ENCODE measurements around the gene MUC5AC. TPM values are rescaled to one million over a fixed set of nuclear protein-coding genes. Genes with fewer than 3 reads are reported as not detected.
"Not testable (repeated sequence)": the region's sequence is repeated elsewhere in the genome, so short reads cannot be mapped to it uniquely, and the experiment has no call there.

Gene MUC5AC
- polyA plus RNA-seq, 1 donor (not counting 4 experiments of a cell fraction or from before 2014, with no cell fraction given), result not detected

GRCh38 chr11:1153951-1154493 lies 3.7 kb upstream of the MUC5AC start:
- H3K9me3 ChIP-seq (ENCODE audit: control insufficient read depth, low read depth, low read length), result no peaks in the 10 kb centered on the region
- DNase-seq (ENCODE audit: low read depth, low spot score) (no peak), FAIRE-seq (no peak)
- H3K36me3 ChIP-seq (ENCODE audit: control insufficient read depth in 2 of 2, extremely low read depth in 1 of 2, insufficient read depth in 2 of 2, low read length in 2 of 2), result no peaks in the 10 kb centered on the region
- H3K9me1 ChIP-seq (ENCODE audit: control insufficient read depth, extremely low read depth, insufficient read depth, low read length), result no peaks in the 10 kb centered on the region
- no peak overlapping the region for H3K4me2 ChIP-seq (ENCODE audit: control insufficient read depth, extremely low read depth, insufficient read depth, low read depth, low read length)
- no peaks in the 10 kb centered on the region for H3K4me1 ChIP-seq (ENCODE audit: control insufficient read depth, extremely low read depth, insufficient read depth, low read length)
- H3K9ac ChIP-seq (ENCODE audit: control insufficient read depth, extremely low read depth, insufficient read depth, low read length), result no peak overlapping the region
- dilution Hi-C loops (cut with MboI; ENCODE audit: extremely low pct_ligation_motif_present, low sequenced_read_pairs), result no loop called here
- H3K27me3 ChIP-seq (ENCODE audit: control insufficient read depth, extremely low read depth, insufficient read depth, low read length), result no peaks in the 10 kb centered on the region
- no peak overlapping the region for H3K27ac ChIP-seq (ENCODE audit: control insufficient read depth, insufficient read depth, low read length)
- no peak for TF ChIP-seq CTCF (optimal IDR thresholded peaks at IDR 0.05 in 1 of 3, IDR thresholded peaks at IDR 0.05 in 1 of 3, conservative IDR thresholded peaks at IDR 0.05 in 1 of 3; ENCODE audit: extremely low read depth in 1 of 3, insufficient read depth in 2 of 3, low read length in 3 of 3)
- no peak for TF ChIP-seq EZH2 (IDR thresholded peaks at IDR 0.05; ENCODE audit: low read length)
- H3K79me2 ChIP-seq (ENCODE audit: control insufficient read depth, insufficient read depth, low read length), result no peaks in the 10 kb centered on the region
- H2AFZ ChIP-seq (ENCODE audit: control insufficient read depth, low read length), result no peak overlapping the region
- no peak overlapping the region for H3K4me3 ChIP-seq (ENCODE audit: control insufficient read depth in 2 of 3, extremely low read depth in 1 of 3, insufficient read depth in 2 of 3, low read depth in 1 of 3, low read length in 3 of 3)
- no peaks in the 10 kb centered on the region for H4K20me1 ChIP-seq (ENCODE audit: control insufficient read depth, extremely low read depth, insufficient read depth, low read length)

DNA sequence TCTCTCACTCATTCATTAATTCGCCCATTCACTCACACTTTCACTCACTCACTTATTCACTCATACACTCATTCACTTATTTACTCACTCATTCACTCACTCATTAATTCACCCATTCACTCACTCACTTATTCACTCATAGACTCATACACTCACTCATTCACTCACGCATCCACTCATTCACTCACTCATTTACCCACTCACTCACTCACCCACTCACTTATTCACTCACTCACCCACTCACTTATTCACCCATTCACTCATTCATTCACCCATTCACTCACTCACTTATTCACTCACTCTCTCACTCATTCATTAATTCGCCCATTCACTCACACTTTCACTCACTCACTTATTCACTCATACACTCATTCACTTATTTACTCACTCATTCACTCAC lies 3.1 kb upstream of the MUC5AC start:
- H3K27me3 ChIP-seq (ENCODE audit: control insufficient read depth, extremely low read depth, insufficient read depth, low read length); FAIRE-seq; H3K4me3 ChIP-seq (ENCODE audit: control insufficient read depth in 2 of 3, extremely low read depth in 1 of 3, insufficient read depth in 2 of 3, low read depth in 1 of 3, low read length in 3 of 3); H3K9me3 ChIP-seq (ENCODE audit: control insufficient read depth, low read depth, low read length); H3K27ac ChIP-seq (ENCODE audit: control insufficient read depth, insufficient read depth, low read length); H4K20me1 ChIP-seq (ENCODE audit: control insufficient read depth, extremely low read depth, insufficient read depth, low read length); H3K9me1 ChIP-seq (ENCODE audit: control insufficient read depth, extremely low read depth, insufficient read depth, low read length); H3K36me3 ChIP-seq (ENCODE audit: control insufficient read depth in 2 of 2, extremely low read depth in 1 of 2, insufficient read depth in 2 of 2, low read length in 2 of 2); H3K79me2 ChIP-seq (ENCODE audit: control insufficient read depth, insufficient read depth, low read length); dilution Hi-C loops (cut with MboI; ENCODE audit: extremely low pct_ligation_motif_present, low sequenced_read_pairs); H3K4me2 ChIP-seq (ENCODE audit: control insufficient read depth, extremely low read depth, insufficient read depth, low read depth, low read length); H2AFZ ChIP-seq (ENCODE audit: control insufficient read depth, low read length); DNase-seq (ENCODE audit: low read depth, low spot score); H3K9ac ChIP-seq (ENCODE audit: control insufficient read depth, extremely low read depth, insufficient read depth, low read length); H3K4me1 ChIP-seq (ENCODE audit: control insufficient read depth, extremely low read depth, insufficient read depth, low read length): not testable (repeated sequence)

DNA sequence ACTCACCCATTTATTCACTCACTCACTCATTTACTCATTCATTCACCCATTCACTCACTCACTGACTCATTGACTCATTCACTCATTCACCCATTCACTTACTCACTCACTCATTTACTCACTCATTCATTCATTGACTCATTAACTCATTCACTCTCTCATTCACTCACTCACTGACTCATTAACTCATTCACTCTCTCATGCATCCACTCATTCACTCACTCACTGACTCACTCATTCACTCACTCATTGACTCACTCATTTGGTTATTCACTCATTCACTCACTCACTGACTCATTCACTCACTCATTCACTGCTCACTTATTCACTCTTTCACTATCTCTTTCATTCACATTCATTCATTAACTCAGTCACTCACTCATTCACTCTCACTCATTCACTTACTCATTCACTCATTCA lies 2.5 kb upstream of the MUC5AC start:
- H3K4me3 ChIP-seq (ENCODE audit: control insufficient read depth in 2 of 3, extremely low read depth in 1 of 3, insufficient read depth in 2 of 3, low read depth in 1 of 3, low read length in 3 of 3), result no peak overlapping the region
- no peaks in the 10 kb centered on the region for H3K36me3 ChIP-seq (ENCODE audit: control insufficient read depth in 2 of 2, extremely low read depth in 1 of 2, insufficient read depth in 2 of 2, low read length in 2 of 2)
- no peak overlapping the region for H3K27ac ChIP-seq (ENCODE audit: control insufficient read depth, insufficient read depth, low read length)
- DNase-seq (ENCODE audit: low read depth, low spot score) (peak; percentile 11), FAIRE-seq (no peak)
- no peak overlapping the region for H2AFZ ChIP-seq (ENCODE audit: control insufficient read depth, low read length)
- no peaks in the 10 kb centered on the region for H3K9me1 ChIP-seq (ENCODE audit: control insufficient read depth, extremely low read depth, insufficient read depth, low read length)
- no peaks in the 10 kb centered on the region for H3K4me1 ChIP-seq (ENCODE audit: control insufficient read depth, extremely low read depth, insufficient read depth, low read length)
- no peaks in the 10 kb centered on the region for H3K27me3 ChIP-seq (ENCODE audit: control insufficient read depth, extremely low read depth, insufficient read depth, low read length)
- TF ChIP-seq EZH2 (IDR thresholded peaks at IDR 0.05; ENCODE audit: low read length) (no peak), CTCF (optimal IDR thresholded peaks at IDR 0.05 in 1 of 3, IDR thresholded peaks at IDR 0.05 in 1 of 3, conservative IDR thresholded peaks at IDR 0.05 in 1 of 3; ENCODE audit: extremely low read depth in 1 of 3, insufficient read depth in 2 of 3, low read length in 3 of 3) (no peak)
- H3K4me2 ChIP-seq (ENCODE audit: control insufficient read depth, extremely low read depth, insufficient read depth, low read depth, low read length), result no peak overlapping the region
- no peaks in the 10 kb centered on the region for H3K9me3 ChIP-seq (ENCODE audit: control insufficient read depth, low read depth, low read length)
- no peak overlapping the region for H3K9ac ChIP-seq (ENCODE audit: control insufficient read depth, extremely low read depth, insufficient read depth, low read length)
- dilution Hi-C loops (cut with MboI; ENCODE audit: extremely low pct_ligation_motif_present, low sequenced_read_pairs), result no loop called here
- H4K20me1 ChIP-seq (ENCODE audit: control insufficient read depth, extremely low read depth, insufficient read depth, low read length), result no peaks in the 10 kb centered on the region
- H3K79me2 ChIP-seq (ENCODE audit: control insufficient read depth, insufficient read depth, low read length), result no peaks in the 10 kb centered on the region
